Stimulated activated CD4-positive, alpha-beta T cell treated with anti-CD3 and anti-CD28 coated beads, Interleukin-1b, Interleukin-23, amount 100 ng/mL, for 4 hours (primary cell): ENCODE data around the gene UBR3.
"Not testable (repeated sequence)": the region's sequence is repeated elsewhere in the genome, so short reads cannot be mapped to it uniquely, and the experiment has no call there.

Experiments
- DNase-seq, 2 donors: peaks; one replicate each; pipeline ENCODE4 v3.0.0-alpha.2; 2020; ENCODE audit warnings: low read depth in 2 of 2

UBR3 gene

DNA sequence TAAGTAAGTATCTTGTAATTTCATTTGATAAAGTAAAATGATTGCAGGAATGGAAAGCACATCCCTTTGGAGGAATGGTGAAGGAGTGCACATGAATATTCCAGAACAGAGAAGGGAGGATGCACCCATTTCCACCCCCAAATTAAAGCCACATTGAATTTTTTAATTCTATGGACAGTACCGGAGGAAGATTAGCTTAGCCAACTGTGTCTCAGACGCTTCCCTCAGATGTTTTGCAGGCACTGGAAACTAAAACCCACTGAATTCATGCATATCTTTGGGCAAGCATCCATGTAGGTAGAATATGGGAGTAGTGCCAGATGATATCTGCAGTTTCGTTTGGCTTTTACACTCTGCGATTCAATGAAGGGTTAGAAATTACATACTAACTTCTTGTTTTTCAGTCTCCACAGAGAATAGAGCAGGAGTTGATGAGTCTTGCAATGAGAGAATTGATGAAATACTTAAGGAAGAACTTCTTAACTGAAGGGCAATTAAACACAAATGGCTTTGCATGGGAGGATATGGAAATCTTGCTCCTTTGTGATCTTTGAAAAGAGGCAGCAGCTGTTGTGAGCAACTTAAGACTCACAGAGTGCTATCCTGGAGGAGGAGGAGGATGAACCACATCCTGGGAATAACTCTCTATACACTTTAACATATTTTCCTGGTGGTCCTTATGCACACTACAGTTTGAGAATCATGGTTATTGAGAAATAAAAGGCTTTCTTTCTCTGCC lies 279.0 kb downstream of the UBR3 start:
- no peak for DNase-seq

DNA sequence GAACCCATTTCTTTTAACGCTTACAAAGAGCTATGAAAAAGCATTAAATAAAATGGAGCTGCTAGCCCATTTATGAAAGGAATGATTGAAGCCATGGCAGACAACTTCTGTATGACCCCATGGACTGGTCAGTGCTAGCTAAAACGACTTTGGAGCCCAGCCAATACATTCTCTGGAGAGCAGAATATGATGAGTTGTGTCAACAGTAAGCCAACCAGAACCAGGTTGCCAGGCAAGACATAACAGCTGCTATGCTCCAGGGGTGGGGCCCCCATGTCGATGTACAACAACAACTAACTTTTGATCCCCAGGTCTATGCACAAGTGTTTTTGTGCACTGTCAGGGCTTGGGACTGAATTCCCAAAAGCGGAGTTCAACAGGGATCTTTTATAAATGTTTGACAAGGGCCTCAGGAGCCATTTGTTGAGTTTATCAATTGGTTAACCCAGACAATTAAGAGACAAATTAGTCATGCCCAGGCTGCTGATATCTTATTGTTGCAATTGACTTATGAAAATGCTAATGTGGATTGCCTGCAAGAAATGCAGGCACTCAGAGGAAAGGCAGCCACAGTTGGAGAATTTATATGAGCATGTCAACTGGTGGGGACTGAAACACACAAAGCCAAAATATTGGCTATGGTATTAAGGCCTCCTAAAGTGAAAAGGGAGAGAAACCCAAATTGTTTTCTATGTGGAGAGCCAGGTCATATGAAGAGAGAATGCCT lies 286.1 kb downstream of the UBR3 start:
- DNase-seq = no peak

DNA sequence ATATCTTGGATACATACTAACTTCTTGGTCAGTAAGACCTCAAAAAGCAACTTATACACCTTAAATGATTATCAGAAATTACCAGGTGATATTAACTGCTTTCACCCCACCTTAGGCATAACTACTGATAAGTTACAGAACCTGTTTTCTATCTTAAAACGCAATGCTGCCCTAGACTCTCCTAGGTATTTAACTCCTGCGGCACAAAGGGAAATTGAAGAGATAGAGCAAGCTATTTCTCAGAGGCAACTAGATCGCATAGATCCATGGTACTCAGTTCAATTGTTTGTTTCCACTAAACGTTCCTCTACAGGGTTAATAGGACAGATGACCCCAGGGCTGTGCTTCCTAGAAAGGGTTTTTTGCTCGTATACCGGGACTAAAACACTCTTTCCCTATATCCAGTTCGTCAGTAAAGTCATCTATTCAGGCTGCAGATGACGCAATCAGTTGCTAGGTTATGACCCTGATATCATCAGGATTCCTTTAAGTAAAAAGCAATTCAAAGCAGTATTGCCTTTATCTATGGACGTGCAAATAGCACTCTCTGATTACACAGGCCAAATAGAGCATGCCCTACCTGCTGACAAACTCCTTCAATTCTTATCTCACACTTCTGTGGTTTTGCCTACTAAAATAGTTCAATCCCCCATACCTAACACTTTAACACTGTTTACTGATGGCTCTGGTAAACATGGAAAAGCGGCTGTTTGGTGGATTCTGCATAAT lies 288.4 kb downstream of the UBR3 start:
- no peak for DNase-seq

DNA sequence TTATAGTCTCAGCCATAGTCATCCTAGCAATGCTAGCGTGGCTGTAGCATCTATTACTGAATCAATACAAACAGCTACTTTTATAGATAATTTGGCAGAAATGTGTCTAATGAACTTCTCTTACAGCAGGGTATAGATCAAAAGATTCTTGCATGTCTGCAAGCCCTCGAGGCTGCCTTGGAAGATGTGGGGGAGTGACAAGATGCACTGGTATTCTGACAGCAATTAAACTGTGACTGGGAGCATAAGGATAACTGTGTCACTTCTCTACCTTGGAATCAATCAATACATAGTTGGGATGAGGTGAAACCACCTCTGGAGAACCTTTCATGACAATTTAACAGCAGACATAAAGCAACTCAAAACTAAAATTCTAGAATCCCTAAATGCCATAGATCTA lies 291.4 kb downstream of the UBR3 start:
- no peak for DNase-seq

DNA sequence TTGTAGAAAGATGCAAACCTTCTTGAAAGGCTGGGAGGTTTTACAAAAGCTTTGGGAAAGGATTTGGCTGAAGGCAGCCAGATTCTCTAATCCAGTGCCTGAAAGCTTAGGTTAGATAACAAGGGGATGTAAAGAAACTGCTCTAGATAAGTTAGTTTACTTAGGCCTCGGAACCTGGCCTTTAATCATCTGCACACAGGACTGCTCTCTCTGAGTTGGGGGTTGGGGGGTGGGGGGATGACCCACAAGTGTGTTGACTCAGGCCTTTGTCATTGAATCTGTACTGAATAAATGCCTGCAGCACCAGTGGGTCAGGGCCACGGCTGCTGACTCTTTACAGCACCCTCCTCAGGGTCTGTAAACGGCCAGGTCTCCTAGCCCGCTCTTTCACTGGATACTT lies 292.1 kb downstream of the UBR3 start:
- not testable (repeated sequence) for DNase-seq

DNA sequence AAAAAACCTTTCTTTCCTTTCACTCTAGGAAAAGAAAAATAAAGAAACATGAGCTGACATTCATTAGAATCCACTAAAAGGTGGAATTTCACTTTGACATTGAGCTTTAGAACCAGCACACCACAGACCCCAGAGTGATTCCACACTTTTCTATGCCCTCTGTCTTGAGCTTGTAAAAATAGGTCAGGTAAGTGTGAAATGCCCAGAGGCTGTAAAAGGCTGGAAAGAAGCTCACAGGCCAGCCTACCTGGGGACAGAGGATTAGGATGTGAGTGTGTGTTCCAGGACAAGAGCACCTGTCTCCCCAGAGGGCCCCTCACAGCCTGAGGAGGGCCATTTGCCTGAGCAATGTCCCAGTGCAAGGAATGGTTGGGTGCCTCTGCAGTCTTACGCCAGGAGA lies 294.4 kb downstream of the UBR3 start:
- no peak for DNase-seq

DNA sequence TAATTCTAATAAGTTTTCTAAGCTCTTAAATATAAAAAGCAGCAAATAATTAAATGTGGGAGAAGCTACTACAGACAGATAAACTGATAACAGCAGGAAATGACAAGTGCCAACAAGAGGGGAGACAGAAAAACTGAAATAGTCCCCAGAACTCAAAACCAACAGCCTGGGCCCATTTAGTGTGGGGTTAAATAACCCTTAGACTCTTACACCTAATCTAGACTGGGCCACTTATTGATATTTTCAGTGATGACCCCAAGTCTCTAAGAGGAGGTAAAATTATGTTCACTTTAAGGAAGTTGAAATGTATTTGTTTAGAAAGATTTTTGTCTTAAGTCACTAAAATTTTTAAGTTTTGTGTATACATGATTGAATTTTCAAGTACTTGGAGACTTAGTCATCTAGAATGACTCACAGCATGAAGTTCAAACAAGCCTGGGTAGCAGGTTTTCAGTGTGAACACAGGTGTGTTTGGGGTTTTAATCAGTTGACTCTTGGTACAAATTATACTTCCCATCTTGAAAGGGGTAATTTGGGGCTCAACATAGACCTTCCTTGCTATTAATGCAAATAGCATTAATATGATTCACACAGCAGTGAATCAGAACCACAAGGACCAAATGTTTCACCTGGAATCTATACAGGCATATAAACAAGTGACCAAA lies 295.8 kb downstream of the UBR3 start:
- DNase-seq = no peak

DNA sequence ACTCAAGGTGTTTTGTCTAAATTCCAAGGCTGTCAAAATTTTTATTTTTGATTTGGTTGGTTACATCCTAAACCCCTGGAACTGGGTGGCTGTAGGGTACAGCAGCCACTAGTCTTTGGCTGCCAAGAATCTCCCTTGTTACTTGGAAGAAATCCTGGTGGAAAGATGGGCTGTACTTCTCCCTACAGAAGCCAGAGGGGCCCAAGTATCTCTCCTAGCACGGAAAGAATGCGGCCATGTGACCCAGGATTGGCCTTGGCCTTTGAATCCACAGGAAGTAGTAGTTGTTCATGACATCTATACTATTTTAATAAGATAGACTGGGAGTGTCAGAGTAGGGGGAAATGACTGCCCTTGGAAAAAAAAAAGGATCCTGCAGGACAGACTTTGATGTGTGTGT lies 296.3 kb downstream of the UBR3 start:
- DNase-seq = no peak

DNA sequence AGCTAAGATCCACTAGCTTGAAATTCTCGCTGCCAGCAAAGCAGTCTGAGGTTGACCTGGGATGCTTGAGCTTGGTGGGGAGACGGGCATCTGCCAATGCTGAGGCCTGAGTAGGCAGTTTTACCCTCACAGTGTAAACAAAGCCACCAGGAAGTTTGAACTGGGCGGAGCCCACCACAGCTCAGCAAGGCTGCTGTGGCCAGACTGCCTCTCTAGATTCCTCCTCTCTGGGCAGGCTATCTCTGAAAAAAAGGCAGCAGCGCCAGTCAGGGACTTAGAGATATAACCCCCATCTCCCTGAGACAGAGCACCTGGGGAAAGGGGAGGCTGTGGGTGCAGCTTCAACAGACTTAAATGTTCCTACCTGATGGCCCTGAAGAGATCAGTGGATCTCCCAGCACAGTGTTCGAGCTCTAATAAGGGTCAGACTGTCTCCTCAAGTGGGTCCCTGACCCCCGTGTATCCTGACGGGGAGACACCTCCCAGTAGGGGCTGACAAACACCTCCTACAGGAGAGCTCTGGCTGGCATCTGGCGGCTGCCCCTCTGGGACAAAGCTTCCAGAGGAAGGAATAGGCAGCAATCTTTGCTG lies 299.0 kb downstream of the UBR3 start:
- not testable (repeated sequence) for DNase-seq
